Esophagus muscularis mucosa (tissue), 4 donors: Measurements from ENCODE around the gene NAA60.
"Not testable (repeated sequence)": the region's sequence is repeated elsewhere in the genome, so short reads cannot be mapped to it uniquely, and the experiment has no call there.

Experiments
- CTCF ChIP-seq, 3 experiments: fragments of 200-600 bp in 2 of 3; fragments of 450-650 bp in 1 of 3; sonication (generic) in 2 of 3; IDR thresholded peaks; one replicate each; pipeline ENCODE4 v1.5.1; 2017 to 2019; ENCODE audit warnings: antibody characterized with exemption in 3 of 3, mild to moderate bottlenecking in 2 of 3, moderate library complexity in 1 of 3
- EP300 ChIP-seq: sonication (generic); formaldehyde crosslinking; IDR thresholded peaks from one replicate; pipeline ENCODE4 v1.6.1; 2017; ENCODE audit warnings: antibody characterized with exemption
- POLR2A ChIP-seq: fragments of 450-650 bp; IDR thresholded peaks from one replicate; pipeline ENCODE4 v1.6.1; 2017; ENCODE audit warnings: antibody characterized with exemption, moderate library complexity, mild to moderate bottlenecking, low read depth
- POLR2AphosphoS5 ChIP-seq, 2 donors: sonication (generic); formaldehyde crosslinking; IDR thresholded peaks; one replicate each; pipeline ENCODE4 v1.6.1; 2017; ENCODE audit warnings: antibody characterized with exemption in 2 of 2

DNA sequence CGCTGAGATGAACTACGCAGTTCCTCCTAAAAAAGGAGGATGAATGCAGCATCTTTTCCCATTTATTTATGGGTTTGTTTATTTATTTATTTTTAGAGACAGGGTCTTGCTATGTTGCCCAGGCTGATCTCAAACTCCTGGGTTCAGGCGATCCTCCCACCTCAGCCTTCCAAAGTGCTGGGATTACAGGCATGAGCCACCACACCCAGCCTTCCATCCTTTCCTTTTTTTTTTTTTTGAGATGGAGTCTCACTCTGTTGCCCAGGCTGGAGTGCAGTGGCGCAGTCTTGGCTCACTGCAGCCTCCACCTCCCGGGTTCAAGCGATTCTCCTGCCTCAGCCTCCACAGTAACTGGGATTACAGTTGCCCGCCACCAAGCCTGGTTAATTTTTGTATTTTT, 31.4 kb downstream of the NAA60 start:
- not testable (repeated sequence) for TF ChIP-seq CTCF (IDR thresholded peaks at IDR 0.05); POLR2A; EP300; POLR2AphosphoS5 (IDR thresholded peaks at IDR 0.05)
